DOHH2 (cell line): Measurements from ENCODE around the gene COX6B1.

Experiments used
- H3F3A ChIP-seq: fragments of 200-600 bp; sonication (generic), shearing (Covaris generic); 2 replicates; pipeline ENCODE4 v1.6.0; 2016; ENCODE audit warnings: antibody characterized with exemption, mild to moderate bottlenecking; ENCODE audit not compliant: control insufficient read depth, insufficient read depth
- H3K27ac ChIP-seq: fragments of 200-600 bp; sonication (generic); 2 replicates; pipeline ENCODE4 v1.5.1; 2014; ENCODE audit warnings: low read depth, mild to moderate bottlenecking, low read length, moderate library complexity
- H3K27me3 ChIP-seq: fragments of 200-600 bp; sonication (generic); 2 replicates; pipeline ENCODE4 v1.6.1; 2014; ENCODE audit warnings: mild to moderate bottlenecking, low read length, mixed read lengths; ENCODE audit not compliant: control insufficient read depth
- H3K36me3 ChIP-seq: fragments of 200-600 bp; sonication (generic); 2 replicates; pipeline ENCODE4 v1.6.1; 2014; ENCODE audit warnings: mild to moderate bottlenecking, low read length, moderate library complexity, mixed read lengths; ENCODE audit not compliant: control insufficient read depth
- H3K4me1 ChIP-seq: fragments of 200-600 bp; sonication (generic); 2 replicates; pipeline ENCODE4 v1.6.1; 2014; ENCODE audit warnings: mild to moderate bottlenecking, low read length, mixed read lengths; ENCODE audit not compliant: control insufficient read depth
- H3K4me2 ChIP-seq: fragments of 200-600 bp; sonication (generic); 2 replicates; pipeline ENCODE4 v1.6.0; 2014; ENCODE audit warnings: mild to moderate bottlenecking, low read length, moderate library complexity
- H3K4me3 ChIP-seq: fragments of 200-600 bp; sonication (generic); 2 replicates; pipeline ENCODE4 v1.5.1; 2014; ENCODE audit warnings: mild to moderate bottlenecking, low read length, mixed read lengths
- H3K79me2 ChIP-seq: fragments of 200-600 bp; sonication (generic); 2 replicates; pipeline ENCODE4 v1.6.1; 2014; ENCODE audit warnings: mild to moderate bottlenecking, low read length, mixed read lengths; ENCODE audit not compliant: control insufficient read depth
- H3K9me2 ChIP-seq: fragments of 200-600 bp; sonication (generic); replicated peaks from 2 replicates; pipeline ENCODE4 v1.6.1; 2014; ENCODE audit warnings: mild to moderate bottlenecking, low read length, mixed read lengths; ENCODE audit not compliant: control insufficient read depth
- H3K9me3 ChIP-seq: fragments of 200-600 bp; sonication (generic); 2 replicates; pipeline ENCODE4 v1.6.1; 2014; ENCODE audit warnings: antibody characterized with exemption, low read length, mixed read lengths; ENCODE audit not compliant: control insufficient read depth, insufficient read depth
- H4K20me1 ChIP-seq: fragments of 200-600 bp; sonication (generic); 2 replicates; pipeline ENCODE4 v1.6.0; 2014; ENCODE audit warnings: low read depth, mild to moderate bottlenecking, antibody characterized with exemption, low read length, moderate library complexity; ENCODE audit not compliant: control insufficient read depth, insufficient read depth
- EZH2phosphoT487 ChIP-seq: fragments of 200-600 bp; sonication (generic); IDR thresholded peaks from 2 replicates; pipeline ENCODE4 v1.6.1; 2017; ENCODE audit warnings: borderline replicate concordance, mild to moderate bottlenecking, antibody characterized with exemption, low read length, moderate library complexity, mixed read lengths
- TF ChIP-seq, protein P1 (sequence below): fragments of 200-600 bp; sonication (generic); IDR thresholded peaks from one replicate; pipeline ENCODE4 v1.5.1; 2014; ENCODE audit warnings: antibody characterized with exemption, mild to moderate bottlenecking, low read depth, low read length; ENCODE audit not compliant: poor library complexity, severe bottlenecking

Gene COX6B1

GRCh38 chr19:35633727-35634440, 14.2 kb upstream of the COX6B1 start:
- Histone ChIP-seq H3K79me2 (peaks cover 14% of the 10 kb centered on the region), H3K27me3 (no peaks in the 10 kb centered on the region), H3K4me2 (no peak overlapping the region), H3K4me1 (peaks cover 4% of the 10 kb centered on the region), H3K9me2 (no peaks in the 10 kb centered on the region), H3K27ac (no peak overlapping the region), H3K4me3 (no peak overlapping the region), H3K36me3 (peaks cover 67% of the 10 kb centered on the region), H4K20me1 (no peaks in the 10 kb centered on the region), H3K9me3 (no peaks in the 10 kb centered on the region), H3F3A (no peaks in the 10 kb centered on the region)
- no peak for TF ChIP-seq EZH2phosphoT487
- TF ChIP-seq, protein P1, sequence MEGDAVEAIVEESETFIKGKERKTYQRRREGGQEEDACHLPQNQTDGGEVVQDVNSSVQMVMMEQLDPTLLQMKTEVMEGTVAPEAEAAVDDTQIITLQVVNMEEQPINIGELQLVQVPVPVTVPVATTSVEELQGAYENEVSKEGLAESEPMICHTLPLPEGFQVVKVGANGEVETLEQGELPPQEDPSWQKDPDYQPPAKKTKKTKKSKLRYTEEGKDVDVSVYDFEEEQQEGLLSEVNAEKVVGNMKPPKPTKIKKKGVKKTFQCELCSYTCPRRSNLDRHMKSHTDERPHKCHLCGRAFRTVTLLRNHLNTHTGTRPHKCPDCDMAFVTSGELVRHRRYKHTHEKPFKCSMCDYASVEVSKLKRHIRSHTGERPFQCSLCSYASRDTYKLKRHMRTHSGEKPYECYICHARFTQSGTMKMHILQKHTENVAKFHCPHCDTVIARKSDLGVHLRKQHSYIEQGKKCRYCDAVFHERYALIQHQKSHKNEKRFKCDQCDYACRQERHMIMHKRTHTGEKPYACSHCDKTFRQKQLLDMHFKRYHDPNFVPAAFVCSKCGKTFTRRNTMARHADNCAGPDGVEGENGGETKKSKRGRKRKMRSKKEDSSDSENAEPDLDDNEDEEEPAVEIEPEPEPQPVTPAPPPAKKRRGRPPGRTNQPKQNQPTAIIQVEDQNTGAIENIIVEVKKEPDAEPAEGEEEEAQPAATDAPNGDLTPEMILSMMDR, result no peak

DNA sequence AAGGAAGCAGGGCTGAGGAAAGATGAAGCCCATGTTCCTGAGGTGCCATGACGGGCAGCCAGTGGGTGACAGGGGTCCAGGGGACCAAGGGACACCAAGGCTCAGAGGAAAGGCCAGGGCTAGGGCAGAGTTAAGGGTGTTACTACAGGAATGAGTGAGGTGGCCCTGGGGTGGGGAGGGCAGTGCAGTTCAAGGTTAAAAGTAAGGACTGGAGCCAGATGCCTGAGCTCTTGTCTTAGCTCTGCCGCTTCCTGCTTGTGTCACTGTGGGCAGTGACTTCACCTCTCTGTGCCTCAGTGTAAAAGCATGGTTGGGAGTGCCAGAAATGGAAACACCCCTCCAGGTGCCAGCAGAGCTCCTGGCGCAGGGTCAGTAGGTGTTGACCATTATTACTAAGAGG, 11.5 kb upstream of the COX6B1 start:
- Histone ChIP-seq H3F3A (peaks cover 5% of the 10 kb centered on the region), H3K9me3 (no peaks in the 10 kb centered on the region), H4K20me1 (no peaks in the 10 kb centered on the region), H3K27me3 (no peaks in the 10 kb centered on the region), H3K4me3 (no peak overlapping the region), H3K79me2 (no peaks in the 10 kb centered on the region), H3K9me2 (no peaks in the 10 kb centered on the region), H3K4me2 (no peak overlapping the region), H3K4me1 (peaks cover 6% of the 10 kb centered on the region), H3K27ac (no peak overlapping the region), H3K36me3 (peaks cover 51% of the 10 kb centered on the region)
- TF ChIP-seq, protein P1, result no peak
- TF ChIP-seq EZH2phosphoT487, result no peak

DNA sequence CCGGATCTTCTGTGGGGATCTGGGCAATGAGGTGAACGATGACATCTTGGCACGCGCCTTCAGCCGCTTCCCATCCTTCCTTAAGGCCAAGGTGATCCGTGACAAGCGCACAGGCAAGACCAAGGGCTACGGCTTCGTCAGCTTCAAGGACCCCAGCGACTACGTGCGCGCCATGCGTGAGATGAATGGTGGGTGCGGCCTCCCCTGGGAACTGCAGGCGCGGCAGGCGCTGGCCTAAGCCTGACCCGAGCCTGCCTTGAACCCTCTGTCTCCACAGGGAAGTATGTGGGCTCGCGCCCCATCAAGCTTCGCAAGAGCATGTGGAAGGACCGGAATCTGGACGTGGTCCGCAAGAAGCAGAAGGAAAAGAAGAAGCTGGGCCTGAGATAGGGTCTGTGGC, 11.0 kb upstream of the COX6B1 start:
- Histone ChIP-seq H3K9me3 (no peaks in the 10 kb centered on the region), H3K27me3 (no peaks in the 10 kb centered on the region), H3K36me3 (peaks cover 47% of the 10 kb centered on the region), H3K4me1 (peaks cover 11% of the 10 kb centered on the region), H3K79me2 (no peaks in the 10 kb centered on the region), H3K9me2 (no peaks in the 10 kb centered on the region), H3K4me3 (no peak overlapping the region), H4K20me1 (no peaks in the 10 kb centered on the region), H3K4me2 (no peak overlapping the region), H3K27ac (no peak overlapping the region), H3F3A (peaks cover 5% of the 10 kb centered on the region)
- TF ChIP-seq EZH2phosphoT487, result no peak
- TF ChIP-seq, protein P1, result no peak
